ENCODE measurements around the gene COL20A1.

GRCh38 chr20:63384336-63384735 is 91.3 kb downstream of the COL20A1 start:
- TF ChIP-seq POLR2AphosphoS5 (IDR thresholded peaks at IDR 0.05) = no peak
- TF ChIP-seq CTCF (IDR thresholded peaks at IDR 0.05) = no peak
- TF ChIP-seq POLR2A (IDR thresholded peaks at IDR 0.05) = no peak

Measured in stomach (tissue), 4 donors.